PFSK-1 (cell line): Measurements from ENCODE around the gene SREBF1.

Experiments used
- FOXP2 ChIP-seq: optimal IDR thresholded peaks from 2 replicates; pipeline ENCODE3; 2011; ENCODE audit warnings: borderline replicate concordance, control low read depth, inconsistent platforms; ENCODE audit not compliant: insufficient read depth; ENCODE audit errors: extremely low read length, extremely low read depth
- POLR2AphosphoS5 ChIP-seq: IDR thresholded peaks from 2 replicates; pipeline ENCODE4 v1.6.1; 2012; ENCODE audit warnings: low read depth, mild to moderate bottlenecking, control low read depth, low read length, moderate library complexity
- REST ChIP-seq, 2 experiments: IDR thresholded peaks; 2 replicates each; pipeline versions ENCODE4 v1.6.1 to v1.8.0; 2011 to 2012; ENCODE audit warnings: low read depth in 2 of 2, low read length in 2 of 2, control low read depth in 1 of 2, inconsistent platforms in 1 of 2, mild to moderate bottlenecking in 1 of 2, moderate library complexity in 1 of 2; ENCODE audit not compliant: insufficient read depth in 1 of 2
- SIN3A ChIP-seq: IDR thresholded peaks from 2 replicates; pipeline ENCODE4 v1.6.1; 2012; ENCODE audit warnings: mild to moderate bottlenecking, low read length, moderate library complexity, borderline replicate concordance; ENCODE audit not compliant: insufficient read depth
- TAF1 ChIP-seq: IDR thresholded peaks from 2 replicates; pipeline ENCODE4 v1.6.1; 2012; ENCODE audit warnings: low read length, control low read depth, borderline replicate concordance; ENCODE audit not compliant: insufficient read depth

- no peak for TF ChIP-seq TAF1
- no peak for TF ChIP-seq REST (IDR thresholded peaks at IDR 0.05; ENCODE audit: insufficient read depth in 1 of 2, low read depth in 2 of 2, low read length in 2 of 2)
- TF ChIP-seq POLR2AphosphoS5, result no peak
- TF ChIP-seq SIN3A, result no peak
- TF ChIP-seq FOXP2, result no peak
These were observed 47.9 kb upstream of the SREBF1 start for GRCh38 chr17:17884391-17885357.
